ENCODE measurements around the gene TTC1.

DNA sequence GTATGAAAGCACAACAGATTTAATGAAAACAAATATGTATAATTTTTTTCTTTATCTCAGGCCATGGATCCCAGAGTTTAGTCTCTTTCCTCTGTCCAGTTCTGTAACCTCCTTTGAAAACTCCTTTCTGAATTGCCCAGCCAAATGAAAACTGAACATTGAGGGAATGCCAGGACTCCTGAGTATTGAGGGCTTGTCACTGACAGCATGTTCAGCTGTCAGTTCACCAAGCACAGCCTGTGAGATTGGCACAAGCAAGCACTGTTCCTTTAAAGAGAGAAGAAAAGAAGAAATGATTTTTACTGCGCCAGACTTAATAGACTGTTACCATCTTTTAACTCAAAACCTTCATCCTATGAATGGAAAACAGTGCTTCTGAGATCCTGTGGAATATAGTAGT lies 27.3 kb downstream of the TTC1 start:
- TF ChIP-seq POLR2A (IDR thresholded peaks at IDR 0.05): no peak
- TF ChIP-seq CTCF (IDR thresholded peaks at IDR 0.05): no peak

Data from esophagus squamous epithelium (tissue), 4 donors.